MCF 10A (cell line): ENCODE data around the gene DPYD. TPM values are rescaled to one million over a fixed set of nuclear protein-coding genes. Genes with fewer than 3 reads are reported as not detected.

Experiments used
- BruUV-seq: library from RNA; stranded (reverse); fragments of 400-500 nt; replicated peaks from 2 replicates; lab custom pipeline; 2021; lab: Mats Ljungman, UMichigan
- CTCF ChIA-PET: fragments of 300-600 bp; sonication (Branson Sonifier 250); formaldehyde crosslinking; extraction: SDS; loops from one replicate; lab custom pipeline; 2021; ENCODE audit warnings: antibody characterized with exemption, inconsistent platforms; lab: Yijun Ruan, JAX
- POLR2A ChIA-PET: fragments of 300-600, 350-650 bp; sonication (Branson Sonifier 250); formaldehyde crosslinking; extraction: SDS; loops from one replicate; lab custom pipeline; 2020; ENCODE audit warnings: antibody characterized with exemption, inconsistent platforms; lab: Yijun Ruan, JAX
- DNase-seq: peaks from one replicate; pipeline ENCODE4 v3.0.0-alpha.2; 2018; ENCODE audit not compliant: unreplicated experiment
- H3K27ac Mint-ChIP-seq: one replicate; pipeline ENCODE4 v1.8.0; 2022; ENCODE audit warnings: mild to moderate bottlenecking, low read depth, mixed read lengths; ENCODE audit not compliant: unreplicated experiment
- H3K27me3 Mint-ChIP-seq: one replicate; pipeline ENCODE4 v1.8.0; 2022; ENCODE audit warnings: mixed read lengths; ENCODE audit not compliant: insufficient read depth, unreplicated experiment
- H3K36me3 Mint-ChIP-seq: one replicate; pipeline ENCODE4 v1.8.0; 2022; ENCODE audit warnings: mild to moderate bottlenecking, moderate library complexity, mixed read lengths; ENCODE audit not compliant: insufficient read depth, unreplicated experiment
- H3K4me1 Mint-ChIP-seq: one replicate; pipeline ENCODE4 v1.8.0; 2022; ENCODE audit warnings: mixed read lengths; ENCODE audit not compliant: insufficient read depth, unreplicated experiment
- H3K4me3 Mint-ChIP-seq: one replicate; pipeline ENCODE4 v1.8.0; 2022; ENCODE audit warnings: mild to moderate bottlenecking, moderate library complexity, mixed read lengths; ENCODE audit not compliant: unreplicated experiment
- H3K9me3 Mint-ChIP-seq: one replicate; pipeline ENCODE4 v1.8.0; 2022; ENCODE audit warnings: mixed read lengths; ENCODE audit not compliant: unreplicated experiment
- CTCF ChIP-seq: fragments of 200-600 bp; IDR thresholded peaks from one replicate; pipeline ENCODE4 v1.8.0; 2022; ENCODE audit warnings: antibody characterized with exemption, mild to moderate bottlenecking; ENCODE audit not compliant: unreplicated experiment
- intact Hi-C: fragments of 100-400 bp; cut with micrococcal nuclease; formaldehyde crosslinking; loops from 2 replicates; pipeline ENCODE4 v1.14.1; 2022
- total RNA-seq: library from RNA; stranded (reverse); gene quantifications from 2 replicates; pipeline ENCODE4 v1.2.3, GENCODE V29; 2022

The DPYD gene
- total RNA-seq, 1 experiment from 2014 or later, result 48.2 TPM

GRCh38 chr1:97265630-97266029 lies 655.2 kb downstream of the DPYD start:
- no peak for DNase-seq
- Mint-ChIP-seq H3K27me3 (no peaks in the 10 kb centered on the region), H3K4me3 (no peak overlapping the region), H3K9me3 (no peaks in the 10 kb centered on the region), H3K4me1 (no peaks in the 10 kb centered on the region), H3K36me3 (peaks cover 15% of the 10 kb centered on the region), H3K27ac (no peak overlapping the region)
- intact Hi-C loops, result no loop called here
- BruUV-seq, result no TSS peak
- POLR2A ChIA-PET, result no interaction called here
- no peak for TF ChIP-seq CTCF
- CTCF ChIA-PET, result no interaction called here

GRCh38 chr1:97262842-97263241 lies 658.0 kb downstream of the DPYD start:
- Mint-ChIP-seq H3K4me1 (no peaks in the 10 kb centered on the region), H3K9me3 (no peaks in the 10 kb centered on the region), H3K4me3 (no peak overlapping the region), H3K27ac (no peak overlapping the region), H3K27me3 (no peaks in the 10 kb centered on the region), H3K36me3 (peaks cover 9% of the 10 kb centered on the region)
- no peak for TF ChIP-seq CTCF
- ChIA-PET CTCF (interaction anchor here (0.6 kb wide), 1 partner anchor 19 kb away, joined by 3 read pairs; no protein-coding TSS in a partner anchor), POLR2A (no interaction called here)
- no TSS peak for BruUV-seq
- DNase-seq, result no peak
- intact Hi-C loops, result no loop called here

- Mint-ChIP-seq H3K27me3 (no peaks in the 10 kb centered on the region), H3K27ac (no peak overlapping the region), H3K36me3 (no peaks in the 10 kb centered on the region), H3K4me3 (no peak overlapping the region), H3K9me3 (peaks cover 8% of the 10 kb centered on the region), H3K4me1 (no peaks in the 10 kb centered on the region)
- no TSS peak for BruUV-seq
- CTCF ChIA-PET, result no interaction called here
- intact Hi-C loops, result no loop called here
- POLR2A ChIA-PET, result no interaction called here
- DNase-seq, result no peak
- TF ChIP-seq CTCF, result no peak
Measured at GRCh38 chr1:97258597-97258996, 662.2 kb downstream of the DPYD start.

GRCh38 chr1:97254731-97255463 lies 665.9 kb downstream of the DPYD start:
- Mint-ChIP-seq H3K4me3 (no peak overlapping the region), H3K27ac (no peak overlapping the region), H3K36me3 (peaks cover 5% of the 10 kb centered on the region), H3K9me3 (peaks cover 8% of the 10 kb centered on the region), H3K27me3 (no peaks in the 10 kb centered on the region), H3K4me1 (peaks cover 9% of the 10 kb centered on the region)
- CTCF ChIA-PET, result interaction anchor here (0.5 to 0.6 kb wide), 2 partner anchors 75 to 271 kb away, joined by 3 to 4 read pairs; no protein-coding TSS in a partner anchor
- POLR2A ChIA-PET, result interaction anchor here (0.7 to 1.4 kb wide), 2 partner anchors 9 to 11 kb away, joined by 3 read pairs; no protein-coding TSS in a partner anchor
- no peak for TF ChIP-seq CTCF
- DNase-seq, result no peak
- BruUV-seq, result no TSS peak
- intact Hi-C loops, result no loop called here
